GM19324 (cell line): ENCODE measurements around the gene LAMB2.

Source experiments
- ATAC-seq: cut with Tn5 transposase; IDR thresholded peaks from one replicate; pipeline ENCODE4 v1.9.1; 2021; ENCODE audit warnings: mild to moderate bottlenecking, moderate library complexity; ENCODE audit not compliant: unreplicated experiment, low FRiP score

Gene LAMB2

DNA sequence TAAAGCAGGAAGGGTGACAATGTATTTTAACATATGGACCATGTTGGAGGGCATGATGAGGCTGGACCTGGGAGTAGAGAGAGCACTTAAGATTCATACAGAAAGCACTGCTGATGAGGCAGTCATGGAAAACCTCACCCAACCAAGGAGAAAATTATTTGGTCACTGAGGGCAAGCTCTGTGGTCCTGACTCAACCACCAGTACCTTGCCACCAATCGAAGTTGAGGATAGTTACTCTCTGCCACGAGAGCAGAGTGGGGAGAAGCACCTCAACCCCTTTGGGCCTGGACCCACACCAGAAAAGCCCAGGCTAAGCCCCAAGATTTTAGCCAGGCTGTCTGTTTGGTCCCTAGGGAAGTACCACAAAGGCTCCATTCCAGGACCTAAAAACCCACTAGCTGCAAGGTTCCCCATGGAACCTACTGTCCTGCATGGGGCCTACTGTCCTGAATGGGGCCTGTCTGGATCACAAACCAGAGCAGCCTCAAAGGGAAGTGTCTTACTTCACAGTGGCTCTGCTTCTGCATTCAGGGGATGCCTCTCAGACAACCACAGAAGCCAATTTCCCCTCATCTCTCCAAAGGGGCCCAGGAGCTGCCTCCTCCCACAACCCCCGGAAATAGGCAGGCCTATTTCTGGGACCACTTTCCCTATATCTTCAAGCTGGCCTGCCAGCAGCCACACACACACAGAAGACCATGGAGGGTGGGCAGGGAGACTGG lies 29.1 kb upstream of the LAMB2 start:
- no peak for ATAC-seq

DNA sequence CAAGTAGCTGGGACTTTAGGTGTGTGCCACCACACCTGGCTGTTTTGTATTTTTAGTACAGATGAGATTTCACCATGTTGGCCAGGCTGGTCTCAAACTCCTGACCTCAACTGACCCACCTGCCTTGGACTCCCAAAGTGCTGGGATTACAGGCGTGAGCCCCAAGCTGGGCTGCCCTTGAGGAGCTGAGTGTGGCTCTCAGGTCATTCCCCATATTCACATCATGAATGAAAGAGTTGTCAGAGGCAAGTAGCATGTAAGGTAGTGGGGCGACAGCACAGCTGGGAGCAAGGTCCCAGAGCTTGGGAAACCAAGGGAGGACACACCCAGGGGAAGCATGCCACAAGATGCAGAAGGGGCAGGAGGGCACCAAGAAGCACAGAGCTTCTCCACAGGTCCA lies 28.3 kb upstream of the LAMB2 start:
- no peak for ATAC-seq

- ATAC-seq = no peak
These were observed 25.9 kb upstream of the LAMB2 start for GRCh38 chr3:49158792-49159191.

GRCh38 chr3:49158103-49158709 lies 25.4 kb upstream of the LAMB2 start:
- no peak for ATAC-seq

- no peak for ATAC-seq
These were observed 24.4 kb upstream of the LAMB2 start for GRCh38 chr3:49157289-49157688.

DNA sequence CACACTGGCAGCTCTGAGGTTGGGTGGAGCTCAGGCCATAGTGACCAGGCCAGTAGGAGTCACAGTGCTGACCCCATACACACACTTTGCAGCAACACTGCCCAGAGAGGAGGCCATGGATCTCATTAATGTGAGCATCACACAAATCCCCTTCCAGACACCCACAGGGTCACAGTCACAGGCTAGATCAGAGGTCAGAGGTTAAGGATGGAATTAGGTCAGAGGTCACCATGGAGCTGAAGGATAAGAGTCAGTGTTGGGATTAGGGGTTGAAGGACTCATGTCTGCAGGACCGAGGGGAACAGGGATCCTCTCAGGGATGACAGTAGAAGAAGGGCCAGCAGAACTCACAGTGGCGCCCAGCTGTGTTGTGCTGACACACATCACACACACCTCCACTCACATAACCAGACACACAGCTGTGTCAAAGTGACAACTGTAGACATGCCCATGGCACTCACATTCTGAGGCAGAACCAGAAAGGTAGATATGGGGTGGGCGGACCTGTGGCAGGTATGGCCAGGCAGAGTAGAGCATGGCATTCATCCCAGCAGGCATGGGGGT lies 20.6 kb upstream of the LAMB2 start:
- ATAC-seq = no peak

GRCh38 chr3:49151610-49152009 lies 18.8 kb upstream of the LAMB2 start:
- no peak for ATAC-seq

DNA sequence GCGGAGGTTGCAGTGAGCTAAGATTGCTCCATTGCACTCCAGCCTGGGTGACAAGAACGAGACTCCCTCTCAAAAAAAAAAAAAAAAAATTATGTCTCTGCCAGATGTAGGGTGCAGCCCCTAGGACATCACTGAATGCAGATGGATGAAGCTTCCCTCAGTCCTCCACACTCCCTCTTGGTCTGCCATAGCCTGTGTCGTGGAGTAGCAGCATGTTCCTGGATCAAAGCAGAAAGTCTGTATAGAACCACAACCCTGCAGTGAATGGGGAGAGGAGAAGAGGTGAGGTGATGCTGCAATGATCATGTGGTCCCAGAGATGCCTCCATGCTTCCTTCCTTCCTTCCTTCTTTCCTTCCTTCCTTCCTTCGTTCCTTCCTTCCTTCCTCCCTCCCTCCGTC lies 15.3 kb upstream of the LAMB2 start:
- no peak for ATAC-seq

- ATAC-seq = no peak
These were observed 7.2 kb upstream of the LAMB2 start for GRCh38 chr3:49140080-49140479.

DNA sequence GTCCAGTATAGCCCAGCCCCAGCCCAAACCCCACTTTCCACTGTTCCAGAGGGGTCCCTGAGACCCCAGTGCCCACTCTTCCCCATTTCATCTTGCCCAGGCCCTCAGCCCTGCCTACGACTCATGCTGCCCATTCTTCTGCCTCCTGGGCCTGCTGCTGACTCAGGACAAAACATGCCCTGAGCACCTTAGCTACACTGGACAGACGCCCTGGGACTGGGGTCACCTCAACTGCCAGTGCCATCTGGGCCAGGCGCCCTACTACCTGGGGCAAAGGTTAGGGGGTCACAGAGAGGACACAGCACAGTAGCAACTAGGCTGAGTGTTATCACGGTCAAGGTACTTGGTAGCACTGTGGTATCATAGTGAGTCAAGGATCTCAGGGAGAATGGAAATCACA lies 2.6 kb upstream of the LAMB2 start:
- ATAC-seq = no peak

GRCh38 chr3:49134471-49135265 lies 1.8 kb upstream of the LAMB2 start:
- no peak for ATAC-seq

- ATAC-seq = no peak
These were observed 539 bp upstream of the LAMB2 start for GRCh38 chr3:49133226-49133951.

DNA sequence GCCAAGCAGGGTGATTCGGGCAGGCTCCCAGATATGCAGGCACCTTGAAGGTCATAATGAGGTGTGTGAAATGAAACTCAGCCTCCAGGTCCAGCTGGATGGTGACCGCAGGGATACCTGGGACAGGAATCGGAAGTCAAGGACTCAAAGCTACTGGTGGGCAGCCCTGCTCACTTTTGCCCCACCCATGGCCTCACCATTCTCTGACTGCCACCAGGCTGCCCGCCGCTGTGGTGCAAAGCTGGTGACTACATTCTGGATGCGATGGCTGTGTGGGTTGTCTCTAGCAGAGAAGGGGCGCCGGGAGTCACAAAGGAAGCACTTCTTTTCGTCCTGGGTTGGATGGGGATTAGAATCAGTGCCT lies 795 bp downstream of the LAMB2 start:
- no peak for ATAC-seq

GRCh38 chr3:49131576-49131975 lies 1.3 kb downstream of the LAMB2 start:
- no peak for ATAC-seq

- no peak for ATAC-seq
These were observed 1.8 kb downstream of the LAMB2 start for GRCh38 chr3:49131040-49131439.

DNA sequence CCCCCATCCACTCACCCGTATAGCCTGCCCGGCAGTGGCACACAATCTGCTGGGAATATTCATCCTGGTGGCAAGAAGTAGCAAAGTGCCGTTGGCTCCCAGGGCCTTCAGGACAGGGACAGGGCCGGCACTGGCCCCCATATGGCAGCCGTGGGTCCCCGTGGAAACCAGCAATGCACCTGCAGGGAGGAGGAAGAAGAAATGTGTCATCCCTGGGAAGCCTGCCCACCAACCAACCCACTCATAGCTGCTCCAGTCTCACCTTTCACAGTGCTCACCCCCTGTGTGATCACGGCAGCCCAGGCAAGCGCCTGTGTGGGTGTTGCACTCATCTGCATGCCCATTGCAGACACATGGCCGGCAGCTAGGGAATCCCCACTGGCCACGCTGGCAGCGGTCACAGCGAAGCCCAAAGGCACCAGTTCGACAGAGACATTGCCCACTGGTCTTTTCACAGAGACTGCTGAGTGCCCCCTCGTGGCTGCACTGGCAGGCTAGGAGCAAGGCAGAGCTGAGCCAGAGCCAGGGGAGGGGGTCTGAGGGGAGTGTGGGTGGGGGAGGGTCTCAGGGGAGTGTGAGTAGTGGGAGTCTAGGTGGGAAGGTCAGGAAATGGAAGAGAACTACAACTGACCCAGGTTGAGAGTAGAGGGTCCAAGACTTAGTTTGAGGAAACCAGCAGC lies 7.7 kb downstream of the LAMB2 start:
- no peak for ATAC-seq

DNA sequence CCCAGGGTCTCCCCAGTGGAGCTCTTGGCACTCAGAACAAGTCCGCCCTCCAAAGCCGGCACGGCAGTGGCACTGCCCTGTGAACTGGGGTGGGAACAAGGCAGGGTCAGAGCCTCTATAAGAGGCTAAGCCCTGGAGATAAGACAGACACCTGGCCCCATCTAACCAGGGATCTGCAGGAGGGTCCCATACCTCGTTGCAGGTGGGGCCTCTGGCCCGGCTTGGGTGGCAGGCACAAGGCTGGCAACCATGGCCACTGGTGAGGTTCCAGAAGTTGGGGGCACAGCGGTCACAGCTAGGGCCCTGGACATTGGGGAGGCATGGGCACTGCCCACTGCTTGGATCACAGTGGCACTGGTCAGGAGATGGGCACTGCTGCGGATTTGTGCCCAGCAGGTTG lies 8.6 kb downstream of the LAMB2 start:
- no peak for ATAC-seq

DNA sequence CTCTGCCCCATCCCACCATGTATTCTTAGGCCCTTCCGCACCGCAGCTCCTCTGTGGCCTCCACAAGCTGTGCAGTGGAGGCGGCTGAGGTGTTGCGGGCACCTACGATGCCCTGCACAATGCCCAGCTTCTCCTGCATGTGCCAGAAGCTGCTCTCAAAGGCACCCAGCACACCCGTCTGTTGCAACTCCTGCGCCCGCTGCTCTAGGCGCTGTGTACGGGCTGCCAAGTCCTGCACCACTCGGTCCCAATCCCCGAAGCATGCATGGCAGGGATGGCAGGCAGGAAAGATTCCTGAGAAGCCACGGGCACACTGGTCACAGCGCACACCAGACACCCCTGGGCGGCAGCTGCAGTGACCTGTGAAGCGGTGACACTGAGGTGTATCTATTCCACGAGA lies 9.2 kb downstream of the LAMB2 start:
- ATAC-seq = no peak

- no peak for ATAC-seq
These were observed 9.8 kb downstream of the LAMB2 start for GRCh38 chr3:49122886-49123545.

GRCh38 chr3:49122451-49122850 lies 10.4 kb downstream of the LAMB2 start:
- ATAC-seq = no peak
